HCT116 (cell line): ENCODE data around the gene DRC7. TPM values are rescaled to one million over a fixed set of nuclear protein-coding genes. Genes with fewer than 3 reads are reported as not detected.

Source experiments
- ATAC-seq: fragments of 200-7000 bp; cut with Tn5 transposase; 2 replicates; pipeline ENCODE4 v1.9.1; 2020; ENCODE audit warnings: mild to moderate bottlenecking, moderate library complexity
- BruUV-seq: library from RNA; stranded (reverse); fragments of 400-500 nt; replicated peaks from 2 replicates; lab custom pipeline; 2021; lab: Mats Ljungman, UMichigan
- CTCF ChIA-PET: fragments of 300-600 bp; sonication (Branson Sonifier 250); formaldehyde crosslinking; loops from one replicate; lab custom pipeline; 2021; ENCODE audit warnings: antibody characterized with exemption; lab: Charles Lee
- POLR2A ChIA-PET: fragments of 300-600, 350-600 bp; sonication (Branson Sonifier 250); formaldehyde crosslinking; loops from one replicate; lab custom pipeline; 2021; ENCODE audit warnings: antibody characterized with exemption; lab: Charles Lee
- RAD21 ChIA-PET, 2 experiments: fragments of 300-600 bp; sonication (Branson Sonifier 250); formaldehyde crosslinking; loops; one replicate each; lab custom pipeline; 2023; ENCODE audit warnings: low total read pairs in 2 of 2; ENCODE audit not compliant: uncharacterized antibody in 2 of 2, unreplicated experiment in 2 of 2, low non-redundant PET in 1 of 2; lab: Charles Lee
- DNase-seq: peaks from one replicate; pipeline ENCODE4 v3.0.0-alpha.2; 2010; ENCODE audit warnings: low read depth, low spot score
- H2AFZ ChIP-seq: fragments of 200-600 bp; shearing (Covaris generic), sonication (generic); 2 replicates; pipeline ENCODE4 v1.6.1; 2017; ENCODE audit warnings: low read depth, mixed run types, mixed read lengths, antibody characterized with exemption, low read length; ENCODE audit not compliant: poor library complexity, severe bottlenecking
- H3K27ac ChIP-seq: 2 replicates; pipeline ENCODE4 v1.5.1; 2012; ENCODE audit warnings: low read depth, low read length
- H3K27me3 ChIP-seq: fragments of 200-600 bp; sonication (generic); 2 replicates; pipeline ENCODE4 v1.6.1; 2016; ENCODE audit warnings: mixed run types, low read length, mixed read lengths; ENCODE audit not compliant: insufficient read depth
- H3K36me3 ChIP-seq, 2 experiments: fragments of 200-500 bp in 1 of 2; fragments of 200-600 bp in 1 of 2; sonication (Bioruptor generic) in 1 of 2; sonication (generic) in 1 of 2; 2 replicates each; pipeline versions ENCODE4 v1.5.1 to v1.6.1; 2014 to 2016; ENCODE audit warnings: low read length in 2 of 2, inconsistent platforms in 1 of 2, mixed read lengths in 1 of 2, mixed run types in 1 of 2; ENCODE audit not compliant: insufficient read depth in 2 of 2, control insufficient read depth in 1 of 2
- H3K4me1 ChIP-seq, 2 experiments: fragments of 200-600 bp in 1 of 2; sonication (generic) in 1 of 2; 2 replicates each; pipeline versions ENCODE4 v1.5.1 to v1.6.1; 2012 to 2017; ENCODE audit warnings: low read length in 2 of 2, inconsistent platforms in 1 of 2, mild to moderate bottlenecking in 1 of 2, mixed read lengths in 1 of 2, mixed run types in 1 of 2, moderate library complexity in 1 of 2; ENCODE audit not compliant: insufficient read depth in 2 of 2, control insufficient read depth in 1 of 2
- H3K4me2 ChIP-seq: fragments of 200-600 bp; sonication (generic); 2 replicates; pipeline ENCODE4 v1.6.1; 2017; ENCODE audit warnings: mixed run types, low read length, mixed read lengths
- H3K4me3 ChIP-seq, 2 experiments: fragments of 200-600 bp in 1 of 2; sonication (generic) in 1 of 2; replicated peaks in 1 of 2; 2 replicates each; pipeline ENCODE4 v1.5.1; 2011 to 2016; ENCODE audit warnings: low read length in 2 of 2, control low read depth in 1 of 2, low read depth in 1 of 2, mild to moderate bottlenecking in 1 of 2, mixed read lengths in 1 of 2, mixed run types in 1 of 2
- H3K79me2 ChIP-seq: fragments of 200-600 bp; sonication (generic); 2 replicates; pipeline ENCODE4 v1.6.1; 2017; ENCODE audit warnings: mild to moderate bottlenecking, mixed run types, low read length, moderate library complexity, mixed read lengths; ENCODE audit not compliant: insufficient read depth
- H3K9ac ChIP-seq: fragments of 200-600 bp; sonication (generic); 2 replicates; pipeline ENCODE4 v1.6.1; 2016; ENCODE audit warnings: low read length, mixed read lengths
- H3K9me2 ChIP-seq: fragments of 200-600 bp; sonication (generic), shearing (Covaris generic); 2 replicates; pipeline ENCODE4 v1.6.1; 2017; ENCODE audit warnings: mixed run types, mild to moderate bottlenecking, moderate library complexity; ENCODE audit not compliant: insufficient read depth
- H3K9me3 ChIP-seq, 2 experiments: fragments of 200-500 bp in 1 of 2; fragments of 200-600 bp in 1 of 2; sonication (Bioruptor generic) in 1 of 2; sonication (generic) in 1 of 2; 2 replicates each; pipeline ENCODE4 v1.6.1; 2014 to 2017; ENCODE audit warnings: low read length in 2 of 2, mixed read lengths in 2 of 2, inconsistent platforms in 1 of 2, low read depth in 1 of 2, mild to moderate bottlenecking in 1 of 2, mixed run types in 1 of 2, moderate library complexity in 1 of 2; ENCODE audit not compliant: control insufficient read depth in 1 of 2, insufficient read depth in 1 of 2
- H4K20me1 ChIP-seq: fragments of 200-600 bp; sonication (generic), shearing (Covaris generic); 2 replicates; pipeline ENCODE4 v1.6.1; 2017; ENCODE audit warnings: mixed run types, mild to moderate bottlenecking, moderate library complexity; ENCODE audit not compliant: insufficient read depth
- ATF3 ChIP-seq: IDR thresholded peaks from 2 replicates; pipeline ENCODE4 v1.6.1; 2012
- EZH2 ChIP-seq: fragments of 200-600 bp; sonication (generic); IDR thresholded peaks from 2 replicates; pipeline ENCODE4 v1.6.1; 2017; ENCODE audit warnings: antibody characterized with exemption, mixed run types
- EZH2phosphoT487 ChIP-seq: fragments of 200-600 bp; IDR thresholded peaks from 2 replicates; pipeline ENCODE4 v1.6.1; 2018; ENCODE audit warnings: antibody characterized with exemption, borderline replicate concordance
- FOSL1 ChIP-seq: IDR thresholded peaks from 2 replicates; pipeline ENCODE4 v1.6.1; 2012; ENCODE audit warnings: low read depth
- JUND ChIP-seq: IDR thresholded peaks from 2 replicates; pipeline ENCODE4 v1.6.1; 2012
- POLR2AphosphoS5 ChIP-seq: IDR thresholded peaks from 2 replicates; pipeline ENCODE4 v1.6.1; 2011; ENCODE audit warnings: mild to moderate bottlenecking, low read depth, low read length, moderate library complexity
- SIN3A ChIP-seq: IDR thresholded peaks from 2 replicates; pipeline ENCODE4 v1.6.1; 2012; ENCODE audit warnings: low read depth
- SP1 ChIP-seq: IDR thresholded peaks from 2 replicates; pipeline ENCODE4 v1.6.1; 2012; ENCODE audit warnings: low read depth
- TCF7L2 ChIP-seq: IDR thresholded peaks from 2 replicates; pipeline ENCODE4 v1.7.0; 2011; ENCODE audit warnings: borderline replicate concordance, inconsistent platforms; ENCODE audit not compliant: insufficient read depth, insufficient read length; ENCODE audit errors: extremely low read depth
- YY1 ChIP-seq: IDR thresholded peaks from 2 replicates; pipeline ENCODE4 v1.6.1; 2011; ENCODE audit warnings: low read length, low read depth, moderate library complexity, mild to moderate bottlenecking; ENCODE audit not compliant: insufficient replicate concordance; ENCODE audit errors: extremely low read depth
- ZFX ChIP-seq: fragments of 450-650 bp; IDR thresholded peaks from 2 replicates; pipeline ENCODE4 v1.6.1; 2017
- ZNF274 ChIP-seq: fragments of 200-500 bp; sonication (Bioruptor generic); IDR thresholded peaks from 2 replicates; pipeline ENCODE4 v1.6.1; 2014; ENCODE audit warnings: mild to moderate bottlenecking, low read depth, low read length, inconsistent platforms
- intact Hi-C: fragments of 100-400 bp; cut with micrococcal nuclease; formaldehyde crosslinking; loops from 2 replicates; pipeline ENCODE4 v1.10.0; 2022
- total RNA-seq: library from RNA; stranded (reverse); gene quantifications from one replicate; pipeline ENCODE4 v1.2.1, GENCODE V29; 2021; ENCODE audit not compliant: unreplicated experiment
- TF ChIP-seq, protein P1 (sequence below): IDR thresholded peaks from 2 replicates; pipeline ENCODE4 v1.6.1; 2012
- TF ChIP-seq, protein P2 (sequence below): IDR thresholded peaks from 2 replicates; pipeline ENCODE4 v1.6.1; 2012; ENCODE audit warnings: low read depth

Gene DRC7
- total RNA-seq, 1 experiment from 2014 or later = 0.91 TPM

DNA sequence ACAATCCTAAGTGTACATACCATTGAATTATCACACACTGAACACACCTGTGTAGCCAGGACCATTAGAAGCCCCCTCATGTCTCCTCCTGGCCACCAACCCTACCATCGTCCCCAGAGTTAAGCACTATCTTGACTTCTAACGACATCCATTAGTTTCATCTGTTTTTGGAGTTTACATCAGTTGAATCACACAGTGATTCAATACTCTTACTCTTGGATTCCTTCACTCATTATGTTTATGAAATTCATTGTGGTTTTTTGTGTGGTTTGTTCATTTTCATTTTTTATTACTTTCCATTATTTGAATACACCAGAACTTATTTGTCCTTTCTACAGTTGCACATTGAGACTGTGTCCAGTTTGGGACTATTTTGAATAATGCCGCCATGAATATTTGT is 13.6 kb downstream of the DRC7 start:
- H3K9ac ChIP-seq = no peak overlapping the region
- no peak overlapping the region for H3K4me2 ChIP-seq
- H3K79me2 ChIP-seq = no peaks in the 10 kb centered on the region
- intact Hi-C loops = no loop called here
- no peaks in the 10 kb centered on the region for H3K9me2 ChIP-seq
- H2AFZ ChIP-seq = no peak overlapping the region
- no peak overlapping the region for H3K27ac ChIP-seq
- ATAC-seq (no peak), DNase-seq (no peak)
- POLR2A ChIA-PET = no interaction called here
- H4K20me1 ChIP-seq = no peaks in the 10 kb centered on the region
- TF ChIP-seq TCF7L2 (no peak), POLR2AphosphoS5 (no peak), ZNF274 (no peak), ATF3 (no peak), YY1 (no peak), EZH2phosphoT487 (no peak), SP1 (no peak), JUND (no peak), FOSL1 (no peak), SIN3A (no peak), ZFX (no peak), EZH2 (no peak)
- TF ChIP-seq, protein P1, sequence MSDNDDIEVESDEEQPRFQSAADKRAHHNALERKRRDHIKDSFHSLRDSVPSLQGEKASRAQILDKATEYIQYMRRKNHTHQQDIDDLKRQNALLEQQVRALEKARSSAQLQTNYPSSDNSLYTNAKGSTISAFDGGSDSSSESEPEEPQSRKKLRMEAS = no peak
- TF ChIP-seq, protein P2, sequence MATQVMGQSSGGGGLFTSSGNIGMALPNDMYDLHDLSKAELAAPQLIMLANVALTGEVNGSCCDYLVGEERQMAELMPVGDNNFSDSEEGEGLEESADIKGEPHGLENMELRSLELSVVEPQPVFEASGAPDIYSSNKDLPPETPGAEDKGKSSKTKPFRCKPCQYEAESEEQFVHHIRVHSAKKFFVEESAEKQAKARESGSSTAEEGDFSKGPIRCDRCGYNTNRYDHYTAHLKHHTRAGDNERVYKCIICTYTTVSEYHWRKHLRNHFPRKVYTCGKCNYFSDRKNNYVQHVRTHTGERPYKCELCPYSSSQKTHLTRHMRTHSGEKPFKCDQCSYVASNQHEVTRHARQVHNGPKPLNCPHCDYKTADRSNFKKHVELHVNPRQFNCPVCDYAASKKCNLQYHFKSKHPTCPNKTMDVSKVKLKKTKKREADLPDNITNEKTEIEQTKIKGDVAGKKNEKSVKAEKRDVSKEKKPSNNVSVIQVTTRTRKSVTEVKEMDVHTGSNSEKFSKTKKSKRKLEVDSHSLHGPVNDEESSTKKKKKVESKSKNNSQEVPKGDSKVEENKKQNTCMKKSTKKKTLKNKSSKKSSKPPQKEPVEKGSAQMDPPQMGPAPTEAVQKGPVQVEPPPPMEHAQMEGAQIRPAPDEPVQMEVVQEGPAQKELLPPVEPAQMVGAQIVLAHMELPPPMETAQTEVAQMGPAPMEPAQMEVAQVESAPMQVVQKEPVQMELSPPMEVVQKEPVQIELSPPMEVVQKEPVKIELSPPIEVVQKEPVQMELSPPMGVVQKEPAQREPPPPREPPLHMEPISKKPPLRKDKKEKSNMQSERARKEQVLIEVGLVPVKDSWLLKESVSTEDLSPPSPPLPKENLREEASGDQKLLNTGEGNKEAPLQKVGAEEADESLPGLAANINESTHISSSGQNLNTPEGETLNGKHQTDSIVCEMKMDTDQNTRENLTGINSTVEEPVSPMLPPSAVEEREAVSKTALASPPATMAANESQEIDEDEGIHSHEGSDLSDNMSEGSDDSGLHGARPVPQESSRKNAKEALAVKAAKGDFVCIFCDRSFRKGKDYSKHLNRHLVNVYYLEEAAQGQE = no peak
- TF ChIP-seq, all 23 proteins: peak for 0
- ChIA-PET CTCF (no interaction called here), RAD21 (no interaction called here)
- Histone ChIP-seq H3K9me3 (no peaks in the 10 kb centered on the region), H3K4me3 (no peak overlapping the region), H3K36me3 (no peaks in the 10 kb centered on the region), H3K27me3 (peaks cover 8% of the 10 kb centered on the region; the same call in 1 of the 2 replicates), H3K4me1 (no peaks in the 10 kb centered on the region)
- BruUV-seq = no TSS peak
